Breast epithelium (tissue), 4 donors: ENCODE measurements around the gene LDAH. TPM values are rescaled to one million over a fixed set of nuclear protein-coding genes. Genes with fewer than 3 reads are reported as not detected.

Experiments
- DNase-seq, 2 donors: peaks; one replicate each; pipeline ENCODE4 v3.0.0-alpha.2; 2019; ENCODE audit warnings: low spot score in 2 of 2
- H3K27ac ChIP-seq, 2 donors: fragments of 200-600 bp; sonication (generic) in 1 of 2; one replicate each; pipeline ENCODE4 v1.5.1; 2016 to 2019; ENCODE audit warnings: mild to moderate bottlenecking in 1 of 2
- H3K27me3 ChIP-seq, 2 donors: fragments of 200-600 bp; sonication (generic) in 1 of 2; one replicate each; pipeline versions ENCODE4 v1.5.1 to v1.6.0; 2017 to 2019; ENCODE audit warnings: control low read depth in 1 of 2, mild to moderate bottlenecking in 1 of 2
- H3K36me3 ChIP-seq: fragments of 200-600 bp; one replicate; pipeline ENCODE4 v1.5.1; 2019
- H3K4me1 ChIP-seq, 2 donors: fragments of 200-600 bp; sonication (generic); one replicate each; pipeline ENCODE4 v1.5.1; 2016 to 2019; ENCODE audit warnings: control low read depth in 1 of 2
- H3K4me3 ChIP-seq, 3 donors: fragments of 200-600 bp; sonication (generic); 1 replicate in 2 of 3; 2 replicates in 1 of 3; pipeline ENCODE4 v1.5.1; 2016 to 2019; ENCODE audit warnings: mild to moderate bottlenecking in 3 of 3, moderate library complexity in 2 of 3
- H3K9me3 ChIP-seq, 2 donors: fragments of 200-600 bp; sonication (generic) in 1 of 2; one replicate each; pipeline ENCODE4 v1.5.1; 2016 to 2019; ENCODE audit warnings: control low read depth in 1 of 2
- POLR2A ChIP-seq: fragments of 450-650 bp; IDR thresholded peaks from one replicate; pipeline ENCODE4 v1.6.1; 2016; ENCODE audit warnings: antibody characterized with exemption, mild to moderate bottlenecking, moderate library complexity
- POLR2AphosphoS5 ChIP-seq, 3 donors: sonication (generic); formaldehyde crosslinking; IDR thresholded peaks; one replicate each; pipeline ENCODE4 v1.6.1; 2017; ENCODE audit warnings: antibody characterized with exemption in 3 of 3
- intact Hi-C: fragments of 100-400 bp; cut with DNase I; formaldehyde crosslinking; loops from one replicate; pipeline ENCODE4 v1.15.1; 2023; ENCODE audit warnings: low total_unique reads
- total RNA-seq, 3 donors: library from RNA; depleted of rRNA; stranded (reverse); fragments of >200 nt; gene quantifications; one replicate each; pipeline ENCODE4 v1.1.0, GENCODE V29; 2016
- TF ChIP-seq, protein P1 (sequence below), 3 donors: fragments of 450-650 bp; IDR thresholded peaks; one replicate each; pipeline ENCODE4 v1.5.1; 2016 to 2017; ENCODE audit warnings: antibody characterized with exemption in 3 of 3, mild to moderate bottlenecking in 3 of 3, moderate library complexity in 3 of 3

LDAH gene
- total RNA-seq, 3 donors from 2014 or later: 12.3 to 17.0 (median 12.5) TPM

- no peaks in the 10 kb centered on the region for H3K4me1 ChIP-seq
- no peaks in the 10 kb centered on the region for H3K9me3 ChIP-seq
- no peaks in the 10 kb centered on the region for H3K27me3 ChIP-seq
- intact Hi-C loops: no loop called here
- no peaks in the 10 kb centered on the region for H3K36me3 ChIP-seq
- H3K4me3 ChIP-seq: no peak overlapping the region
- TF ChIP-seq POLR2AphosphoS5 (IDR thresholded peaks at IDR 0.05) (no peak), POLR2A (no peak)
- TF ChIP-seq, protein P1, sequence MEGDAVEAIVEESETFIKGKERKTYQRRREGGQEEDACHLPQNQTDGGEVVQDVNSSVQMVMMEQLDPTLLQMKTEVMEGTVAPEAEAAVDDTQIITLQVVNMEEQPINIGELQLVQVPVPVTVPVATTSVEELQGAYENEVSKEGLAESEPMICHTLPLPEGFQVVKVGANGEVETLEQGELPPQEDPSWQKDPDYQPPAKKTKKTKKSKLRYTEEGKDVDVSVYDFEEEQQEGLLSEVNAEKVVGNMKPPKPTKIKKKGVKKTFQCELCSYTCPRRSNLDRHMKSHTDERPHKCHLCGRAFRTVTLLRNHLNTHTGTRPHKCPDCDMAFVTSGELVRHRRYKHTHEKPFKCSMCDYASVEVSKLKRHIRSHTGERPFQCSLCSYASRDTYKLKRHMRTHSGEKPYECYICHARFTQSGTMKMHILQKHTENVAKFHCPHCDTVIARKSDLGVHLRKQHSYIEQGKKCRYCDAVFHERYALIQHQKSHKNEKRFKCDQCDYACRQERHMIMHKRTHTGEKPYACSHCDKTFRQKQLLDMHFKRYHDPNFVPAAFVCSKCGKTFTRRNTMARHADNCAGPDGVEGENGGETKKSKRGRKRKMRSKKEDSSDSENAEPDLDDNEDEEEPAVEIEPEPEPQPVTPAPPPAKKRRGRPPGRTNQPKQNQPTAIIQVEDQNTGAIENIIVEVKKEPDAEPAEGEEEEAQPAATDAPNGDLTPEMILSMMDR (IDR thresholded peaks at IDR 0.05): no peak
- DNase-seq: no peak
- no peak overlapping the region for H3K27ac ChIP-seq
Observed at GRCh38 chr2:20815216-20815615, 7.7 kb downstream of the LDAH start.

GRCh38 chr2:20812779-20813178, 10.1 kb downstream of the LDAH start:
- H3K9me3 ChIP-seq: no peaks in the 10 kb centered on the region
- no peaks in the 10 kb centered on the region for H3K27me3 ChIP-seq
- DNase-seq: no peak
- intact Hi-C loops: no loop called here
- no peak overlapping the region for H3K4me3 ChIP-seq
- H3K36me3 ChIP-seq: no peaks in the 10 kb centered on the region
- no peak overlapping the region for H3K27ac ChIP-seq
- TF ChIP-seq POLR2AphosphoS5 (IDR thresholded peaks at IDR 0.05) (no peak), POLR2A (no peak)
- TF ChIP-seq, protein P1 (IDR thresholded peaks at IDR 0.05): no peak
- no peaks in the 10 kb centered on the region for H3K4me1 ChIP-seq

GRCh38 chr2:20806286-20806685, 16.6 kb downstream of the LDAH start:
- Histone ChIP-seq H3K36me3 (no peaks in the 10 kb centered on the region), H3K9me3 (no peaks in the 10 kb centered on the region), H3K4me3 (no peak overlapping the region), H3K27me3 (no peaks in the 10 kb centered on the region), H3K4me1 (no peaks in the 10 kb centered on the region), H3K27ac (no peak overlapping the region)
- TF ChIP-seq POLR2AphosphoS5 (IDR thresholded peaks at IDR 0.05) (no peak), POLR2A (no peak)
- TF ChIP-seq, protein P1 (IDR thresholded peaks at IDR 0.05): no peak
- no peak for DNase-seq
- intact Hi-C loops: no loop called here

GRCh38 chr2:20803974-20804373, 18.9 kb downstream of the LDAH start:
- Histone ChIP-seq H3K27me3 (no peaks in the 10 kb centered on the region), H3K36me3 (no peaks in the 10 kb centered on the region), H3K9me3 (no peaks in the 10 kb centered on the region), H3K27ac (no peak overlapping the region), H3K4me3 (no peak overlapping the region), H3K4me1 (no peaks in the 10 kb centered on the region)
- DNase-seq: no peak
- intact Hi-C loops: no loop called here
- TF ChIP-seq POLR2A: no peak
- TF ChIP-seq POLR2AphosphoS5 (IDR thresholded peaks at IDR 0.05): no peak
- TF ChIP-seq, protein P1 (IDR thresholded peaks at IDR 0.05): no peak

DNA sequence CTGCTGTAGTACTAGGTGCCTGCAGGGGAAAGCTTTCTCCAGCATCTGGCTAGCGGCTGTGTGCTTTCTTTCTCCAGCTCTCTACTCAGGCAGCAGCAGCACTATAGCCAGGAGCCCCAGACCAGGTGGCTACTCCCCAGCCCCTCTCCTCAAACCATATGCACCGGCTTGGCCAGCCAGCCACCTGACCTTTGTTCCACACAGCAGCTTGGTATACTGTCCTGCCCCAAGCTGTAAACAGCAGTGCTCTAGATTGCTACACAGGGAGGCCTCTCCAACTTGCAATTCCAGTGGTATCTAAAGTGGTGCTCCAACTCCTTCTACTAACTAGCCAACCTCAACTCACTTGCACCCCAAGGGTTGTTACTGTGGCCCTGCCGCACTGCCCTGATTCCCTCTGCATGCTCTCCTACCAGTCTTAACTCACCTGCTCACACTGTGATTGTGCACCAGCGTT, 19.6 kb downstream of the LDAH start:
- H3K9me3 ChIP-seq: no peaks in the 10 kb centered on the region
- H3K4me1 ChIP-seq: no peaks in the 10 kb centered on the region
- no peak overlapping the region for H3K27ac ChIP-seq
- H3K4me3 ChIP-seq: no peak overlapping the region
- no peaks in the 10 kb centered on the region for H3K36me3 ChIP-seq
- intact Hi-C loops: no loop called here
- TF ChIP-seq, protein P1 (IDR thresholded peaks at IDR 0.05): no peak
- TF ChIP-seq POLR2A (no peak), POLR2AphosphoS5 (IDR thresholded peaks at IDR 0.05) (no peak)
- no peak for DNase-seq
- H3K27me3 ChIP-seq: no peaks in the 10 kb centered on the region
